ENCODE results near the gene NUDT13.

GRCh38 chr10:73119457-73119856, 9.2 kb downstream of the NUDT13 start:
- TF ChIP-seq POLR2A (IDR thresholded peaks at IDR 0.05; ENCODE audit: low read depth, low read length) (no peak), POLR2AphosphoS5 (IDR thresholded peaks at IDR 0.05; ENCODE audit: low read depth, low read length) (no peak), TAF1 (IDR thresholded peaks at IDR 0.05; ENCODE audit: borderline replicate concordance, low read depth, low read length) (no peak)
